ENCODE data around the gene HACL1.

GRCh38 chr3:15520185-15520584, 81.2 kb downstream of the HACL1 start:
- TF ChIP-seq CTCF (IDR thresholded peaks at IDR 0.05) (no peak), ATF3 (CRISPR knock-in tag; conservative IDR thresholded peaks at IDR 0.05) (no peak), ELF4 (CRISPR knock-in tag; IDR thresholded peaks at IDR 0.05; ENCODE audit: low read depth) (no peak), CREM (CRISPR knock-in tag; IDR thresholded peaks at IDR 0.05) (no peak), FOXP1 (CRISPR knock-in tag; IDR thresholded peaks at IDR 0.05; ENCODE audit: borderline replicate concordance) (no peak), ZNF396 (CRISPR knock-in tag; IDR thresholded peaks at IDR 0.05; ENCODE audit: borderline replicate concordance) (no peak), E2F5 (CRISPR knock-in tag; IDR thresholded peaks at IDR 0.05) (no peak), NR3C1 (CRISPR knock-in tag; conservative IDR thresholded peaks at IDR 0.05; ENCODE audit: low read depth) (no peak), RELA (CRISPR knock-in tag; IDR thresholded peaks at IDR 0.05; ENCODE audit: borderline replicate concordance) (no peak), NR1H2 (CRISPR knock-in tag; IDR thresholded peaks at IDR 0.05) (no peak), FOXJ3 (CRISPR knock-in tag; IDR thresholded peaks at IDR 0.05; ENCODE audit: borderline replicate concordance) (no peak), ZNF416 (CRISPR knock-in tag; IDR thresholded peaks at IDR 0.05) (no peak), JUN (CRISPR knock-in tag; IDR thresholded peaks at IDR 0.05) (no peak), SMAD4 (CRISPR knock-in tag; IDR thresholded peaks at IDR 0.05) (no peak)

Data from WTC11 (cell line).